Upper lobe of left lung (tissue), 4 donors: ENCODE measurements around the gene PTP4A1.

Experiments
- POLR2A ChIP-seq, 4 donors: fragments of 450-650 bp; IDR thresholded peaks; one replicate each; pipeline ENCODE4 v1.5.1; 2016 to 2017; ENCODE audit warnings: antibody characterized with exemption in 4 of 4, mild to moderate bottlenecking in 2 of 4
- POLR2AphosphoS5 ChIP-seq, 2 donors: sonication (generic); formaldehyde crosslinking; IDR thresholded peaks; one replicate each; pipeline ENCODE4 v1.5.1; 2017; ENCODE audit warnings: antibody characterized with exemption in 2 of 2
- TF ChIP-seq, protein P1 (sequence below), 6 experiments: fragments of 450-650 bp in 4 of 6; fragments of 200-600 bp in 2 of 6; sonication (generic) in 2 of 6; IDR thresholded peaks; one replicate each; pipeline ENCODE4 v1.5.1; 2016 to 2019; ENCODE audit warnings: antibody characterized with exemption in 6 of 6

DNA sequence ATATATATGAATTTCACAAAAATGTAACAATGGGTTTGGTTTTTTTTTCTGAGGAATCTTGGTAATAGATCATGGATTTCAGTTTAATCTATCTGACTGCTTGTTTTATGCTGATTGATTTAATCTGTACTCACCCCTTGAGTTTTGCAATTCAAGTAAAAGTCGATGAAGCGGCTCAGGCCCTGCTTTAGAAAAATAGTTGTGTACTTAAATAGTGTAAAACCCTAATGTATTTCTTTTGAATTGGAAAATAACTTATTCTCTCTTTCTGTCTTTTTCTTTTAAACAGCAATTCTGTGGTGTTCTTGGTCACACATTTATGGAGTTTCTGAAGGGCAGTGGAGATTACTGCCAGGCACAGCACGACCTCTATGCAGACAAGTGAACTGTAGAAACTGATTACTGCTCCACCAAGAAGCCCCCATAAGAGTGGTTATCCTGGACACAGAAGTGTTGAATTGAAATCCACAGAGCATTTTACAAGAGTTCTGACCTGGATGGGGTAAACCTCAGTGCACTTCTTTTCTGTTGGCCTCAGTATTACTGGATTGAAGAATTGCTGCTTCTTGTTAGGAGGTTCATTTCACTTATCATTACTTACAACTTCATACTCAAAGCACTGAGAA lies 4.0 kb downstream of the PTP4A1 start:
- TF ChIP-seq POLR2A (IDR thresholded peaks at IDR 0.05), result no peak
- TF ChIP-seq, protein P1, sequence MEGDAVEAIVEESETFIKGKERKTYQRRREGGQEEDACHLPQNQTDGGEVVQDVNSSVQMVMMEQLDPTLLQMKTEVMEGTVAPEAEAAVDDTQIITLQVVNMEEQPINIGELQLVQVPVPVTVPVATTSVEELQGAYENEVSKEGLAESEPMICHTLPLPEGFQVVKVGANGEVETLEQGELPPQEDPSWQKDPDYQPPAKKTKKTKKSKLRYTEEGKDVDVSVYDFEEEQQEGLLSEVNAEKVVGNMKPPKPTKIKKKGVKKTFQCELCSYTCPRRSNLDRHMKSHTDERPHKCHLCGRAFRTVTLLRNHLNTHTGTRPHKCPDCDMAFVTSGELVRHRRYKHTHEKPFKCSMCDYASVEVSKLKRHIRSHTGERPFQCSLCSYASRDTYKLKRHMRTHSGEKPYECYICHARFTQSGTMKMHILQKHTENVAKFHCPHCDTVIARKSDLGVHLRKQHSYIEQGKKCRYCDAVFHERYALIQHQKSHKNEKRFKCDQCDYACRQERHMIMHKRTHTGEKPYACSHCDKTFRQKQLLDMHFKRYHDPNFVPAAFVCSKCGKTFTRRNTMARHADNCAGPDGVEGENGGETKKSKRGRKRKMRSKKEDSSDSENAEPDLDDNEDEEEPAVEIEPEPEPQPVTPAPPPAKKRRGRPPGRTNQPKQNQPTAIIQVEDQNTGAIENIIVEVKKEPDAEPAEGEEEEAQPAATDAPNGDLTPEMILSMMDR (IDR thresholded peaks at IDR 0.05), result no peak
- no peak for TF ChIP-seq POLR2AphosphoS5 (IDR thresholded peaks at IDR 0.05)
